Measurements from ENCODE around the gene PDXDC1.
"Not testable (repeated sequence)": the region's sequence is repeated elsewhere in the genome, so short reads cannot be mapped to it uniquely, and the experiment has no call there.

DNA sequence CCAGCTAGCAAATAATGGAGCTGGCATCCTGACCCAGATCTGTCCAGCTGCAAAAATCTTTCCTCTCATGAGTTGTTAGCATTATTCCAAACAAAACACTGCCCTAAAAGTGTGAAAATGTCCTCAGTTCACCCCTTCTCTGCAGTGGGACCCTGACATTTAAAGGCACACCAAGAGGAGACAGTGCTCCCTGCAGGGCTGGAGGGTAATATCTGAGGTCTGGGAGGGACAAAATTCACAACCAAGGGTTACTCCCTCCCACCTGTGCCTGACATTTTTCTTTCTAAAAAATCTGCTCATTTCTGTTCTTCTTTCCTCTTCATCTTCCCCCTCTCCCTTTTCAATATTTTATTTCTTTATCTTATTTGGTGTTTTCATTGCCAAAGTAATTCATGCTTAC lies 191.4 kb downstream of the PDXDC1 start:
- TF ChIP-seq, protein P1, sequence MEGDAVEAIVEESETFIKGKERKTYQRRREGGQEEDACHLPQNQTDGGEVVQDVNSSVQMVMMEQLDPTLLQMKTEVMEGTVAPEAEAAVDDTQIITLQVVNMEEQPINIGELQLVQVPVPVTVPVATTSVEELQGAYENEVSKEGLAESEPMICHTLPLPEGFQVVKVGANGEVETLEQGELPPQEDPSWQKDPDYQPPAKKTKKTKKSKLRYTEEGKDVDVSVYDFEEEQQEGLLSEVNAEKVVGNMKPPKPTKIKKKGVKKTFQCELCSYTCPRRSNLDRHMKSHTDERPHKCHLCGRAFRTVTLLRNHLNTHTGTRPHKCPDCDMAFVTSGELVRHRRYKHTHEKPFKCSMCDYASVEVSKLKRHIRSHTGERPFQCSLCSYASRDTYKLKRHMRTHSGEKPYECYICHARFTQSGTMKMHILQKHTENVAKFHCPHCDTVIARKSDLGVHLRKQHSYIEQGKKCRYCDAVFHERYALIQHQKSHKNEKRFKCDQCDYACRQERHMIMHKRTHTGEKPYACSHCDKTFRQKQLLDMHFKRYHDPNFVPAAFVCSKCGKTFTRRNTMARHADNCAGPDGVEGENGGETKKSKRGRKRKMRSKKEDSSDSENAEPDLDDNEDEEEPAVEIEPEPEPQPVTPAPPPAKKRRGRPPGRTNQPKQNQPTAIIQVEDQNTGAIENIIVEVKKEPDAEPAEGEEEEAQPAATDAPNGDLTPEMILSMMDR (IDR thresholded peaks at IDR 0.05; ENCODE audit: insufficient read depth, low read length): not testable (repeated sequence)
- TF ChIP-seq POLR2AphosphoS5, GABPA (IDR thresholded peaks at IDR 0.05; ENCODE audit: low read depth): not testable (repeated sequence)
- TF ChIP-seq, protein P2, sequence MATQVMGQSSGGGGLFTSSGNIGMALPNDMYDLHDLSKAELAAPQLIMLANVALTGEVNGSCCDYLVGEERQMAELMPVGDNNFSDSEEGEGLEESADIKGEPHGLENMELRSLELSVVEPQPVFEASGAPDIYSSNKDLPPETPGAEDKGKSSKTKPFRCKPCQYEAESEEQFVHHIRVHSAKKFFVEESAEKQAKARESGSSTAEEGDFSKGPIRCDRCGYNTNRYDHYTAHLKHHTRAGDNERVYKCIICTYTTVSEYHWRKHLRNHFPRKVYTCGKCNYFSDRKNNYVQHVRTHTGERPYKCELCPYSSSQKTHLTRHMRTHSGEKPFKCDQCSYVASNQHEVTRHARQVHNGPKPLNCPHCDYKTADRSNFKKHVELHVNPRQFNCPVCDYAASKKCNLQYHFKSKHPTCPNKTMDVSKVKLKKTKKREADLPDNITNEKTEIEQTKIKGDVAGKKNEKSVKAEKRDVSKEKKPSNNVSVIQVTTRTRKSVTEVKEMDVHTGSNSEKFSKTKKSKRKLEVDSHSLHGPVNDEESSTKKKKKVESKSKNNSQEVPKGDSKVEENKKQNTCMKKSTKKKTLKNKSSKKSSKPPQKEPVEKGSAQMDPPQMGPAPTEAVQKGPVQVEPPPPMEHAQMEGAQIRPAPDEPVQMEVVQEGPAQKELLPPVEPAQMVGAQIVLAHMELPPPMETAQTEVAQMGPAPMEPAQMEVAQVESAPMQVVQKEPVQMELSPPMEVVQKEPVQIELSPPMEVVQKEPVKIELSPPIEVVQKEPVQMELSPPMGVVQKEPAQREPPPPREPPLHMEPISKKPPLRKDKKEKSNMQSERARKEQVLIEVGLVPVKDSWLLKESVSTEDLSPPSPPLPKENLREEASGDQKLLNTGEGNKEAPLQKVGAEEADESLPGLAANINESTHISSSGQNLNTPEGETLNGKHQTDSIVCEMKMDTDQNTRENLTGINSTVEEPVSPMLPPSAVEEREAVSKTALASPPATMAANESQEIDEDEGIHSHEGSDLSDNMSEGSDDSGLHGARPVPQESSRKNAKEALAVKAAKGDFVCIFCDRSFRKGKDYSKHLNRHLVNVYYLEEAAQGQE (IDR thresholded peaks at IDR 0.05; ENCODE audit: insufficient replicate concordance, low read depth): not testable (repeated sequence)

All from HL-60 (cell line).